D721Med (cell line): ENCODE data around the gene SAMSN1.

ENCODE experiments used
- DNase-seq: peaks from one replicate; pipeline ENCODE4 v3.0.0; 2011; ENCODE audit warnings: low spot score; ENCODE audit not compliant: insufficient read length
- FAIRE-seq: peaks from 2 replicates; lab custom pipeline; 2011; peaks lifted over from hg19 to GRCh38; lab: Jason Lieb, UNC
- CTCF ChIP-seq: IDR thresholded peaks from 2 replicates; pipeline ENCODE4 v1.5.1; 2012; ENCODE audit warnings: mild to moderate bottlenecking, control low read depth; ENCODE audit not compliant: insufficient read depth; ENCODE audit errors: missing control alignments

SAMSN1 gene

GRCh38 chr21:14589855-14590563 lies 43.9 kb upstream of the SAMSN1 start:
- DNase-seq (no peak), FAIRE-seq (no peak)
- no peak for TF ChIP-seq CTCF

GRCh38 chr21:14587266-14587665 lies 41.2 kb upstream of the SAMSN1 start:
- FAIRE-seq (no peak), DNase-seq (no peak)
- TF ChIP-seq CTCF, result no peak

- DNase-seq (no peak), FAIRE-seq (no peak)
- TF ChIP-seq CTCF, result no peak
Measured at GRCh38 chr21:14585122-14585521, 39.0 kb upstream of the SAMSN1 start.

GRCh38 chr21:14584357-14585095 lies 38.4 kb upstream of the SAMSN1 start:
- TF ChIP-seq CTCF, result no peak
- DNase-seq, result no peak
- FAIRE-seq, result no peak

GRCh38 chr21:14583629-14584255 lies 37.6 kb upstream of the SAMSN1 start:
- TF ChIP-seq CTCF, result no peak
- FAIRE-seq (no peak), DNase-seq (no peak)

GRCh38 chr21:14582934-14583628 lies 37.0 kb upstream of the SAMSN1 start:
- no peak for TF ChIP-seq CTCF
- DNase-seq (no peak), FAIRE-seq (no peak)
